Measurements from ENCODE around the gene LIMCH1.
"Not testable (repeated sequence)": the region's sequence is repeated elsewhere in the genome, so short reads cannot be mapped to it uniquely, and the experiment has no call there.

LIMCH1 gene

GRCh38 chr4:41692717-41693345, 154.9 kb downstream of the LIMCH1 start:
- peak; percentile 29 for DNase-seq

DNA sequence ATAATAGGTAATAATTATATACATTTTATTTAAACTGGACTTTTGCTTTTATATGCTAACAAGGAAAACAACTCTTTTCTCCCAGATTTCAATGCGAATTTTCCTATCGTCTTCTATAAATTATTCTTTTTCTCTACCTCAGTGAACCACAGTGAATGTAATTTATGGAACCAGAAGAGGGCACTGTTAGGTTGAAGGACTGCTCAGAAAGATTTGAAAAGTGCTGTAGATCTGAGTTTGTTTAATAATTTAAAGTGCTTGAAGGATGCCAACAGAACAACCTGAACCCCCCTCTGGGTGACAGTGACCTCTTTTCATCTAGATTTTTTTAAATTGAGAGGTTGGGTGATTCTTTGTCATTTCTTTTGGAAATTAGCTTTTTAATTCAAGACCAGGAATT, 155.7 kb downstream of the LIMCH1 start:
- no peak for DNase-seq

DNA sequence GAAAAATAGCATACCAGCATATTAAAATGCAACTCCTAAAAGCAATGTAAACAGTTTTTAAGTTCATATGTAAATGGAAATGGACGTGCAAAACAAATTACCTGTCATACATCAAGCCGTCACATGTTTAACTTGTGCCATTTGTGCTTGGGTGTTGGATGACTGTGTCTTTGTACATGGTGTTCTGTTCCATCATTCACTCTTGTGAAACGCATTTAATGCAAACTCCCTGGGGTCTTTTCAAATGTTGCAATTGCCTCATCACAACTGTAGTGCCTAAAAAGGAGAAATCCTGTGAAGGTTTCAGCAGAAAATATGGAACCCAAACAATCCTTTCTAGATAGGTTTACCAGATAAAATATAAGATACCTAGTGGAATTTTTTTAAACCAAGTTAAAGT, 158.2 kb downstream of the LIMCH1 start:
- no peak for DNase-seq

GRCh38 chr4:41696763-41697162, 158.8 kb downstream of the LIMCH1 start:
- no peak for DNase-seq

GRCh38 chr4:41701983-41702382, 164.0 kb downstream of the LIMCH1 start:
- no peak for DNase-seq

GRCh38 chr4:41702770-41703169, 164.8 kb downstream of the LIMCH1 start:
- DNase-seq, result no peak

DNA sequence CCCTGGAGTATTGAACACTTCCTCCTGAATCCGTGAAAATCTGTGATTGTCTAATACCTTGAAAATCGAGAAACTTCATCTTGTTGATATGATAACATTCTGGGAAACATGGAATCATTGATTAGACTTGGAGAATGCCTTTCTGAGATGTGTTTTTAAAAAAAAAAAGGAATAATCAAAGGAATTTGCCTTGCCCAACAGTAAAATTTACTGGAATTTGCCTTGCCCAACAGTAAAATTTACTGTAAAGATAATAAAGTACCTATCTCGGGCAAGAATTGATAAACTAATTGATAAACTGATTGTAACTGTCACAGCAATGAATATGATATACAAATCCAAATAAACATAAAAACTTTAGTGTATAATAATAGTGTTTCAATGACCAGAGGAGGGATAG, 165.8 kb downstream of the LIMCH1 start:
- DNase-seq, result no peak

DNA sequence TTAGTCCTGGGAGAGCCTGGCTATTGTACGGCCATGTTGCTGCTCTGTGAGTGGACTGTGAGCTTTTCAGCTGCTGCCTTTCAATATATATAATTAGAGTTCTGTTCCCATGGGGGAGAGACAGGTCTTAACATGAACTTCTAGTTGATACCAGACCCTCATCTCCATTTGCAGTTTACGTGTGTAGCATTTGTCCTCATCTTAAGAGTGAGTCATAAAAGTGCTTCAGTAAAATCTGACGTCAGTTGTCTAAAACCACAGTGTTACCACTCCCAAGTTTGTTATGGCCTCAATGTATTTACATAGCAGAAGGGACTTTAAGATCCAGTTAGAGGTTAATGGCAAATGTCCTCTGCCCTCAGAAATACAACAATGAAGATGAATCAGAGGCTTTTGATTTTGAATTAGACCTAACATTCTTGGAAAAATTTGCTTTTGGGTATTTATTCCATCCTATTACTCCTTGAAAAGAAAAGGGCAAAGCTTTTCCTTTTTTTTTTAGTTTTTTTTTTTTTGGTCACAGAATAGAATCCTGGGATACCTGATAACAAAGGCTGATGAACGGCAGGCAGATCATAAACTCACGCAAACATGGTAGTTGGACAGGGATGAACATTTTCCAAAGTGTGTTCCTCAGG, 172.0 kb downstream of the LIMCH1 start:
- no peak for DNase-seq

DNA sequence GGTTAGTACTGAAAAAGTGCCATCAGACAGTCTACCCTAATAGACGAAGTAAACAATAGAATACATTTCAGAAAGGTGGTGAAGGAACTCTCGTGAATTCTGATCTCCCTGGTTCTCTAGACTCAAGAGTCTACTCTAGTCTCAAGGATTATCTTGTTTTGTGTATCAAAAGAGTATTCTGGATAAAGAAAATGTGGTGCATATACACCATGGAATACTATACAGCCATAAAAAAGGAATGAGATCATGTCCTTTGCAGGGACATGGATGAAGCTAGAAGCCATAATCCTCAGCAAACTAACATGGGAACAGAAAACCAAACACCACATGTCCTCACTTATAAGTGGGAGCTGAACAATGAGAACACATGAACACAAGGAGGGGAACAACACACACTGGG, 173.7 kb downstream of the LIMCH1 start:
- DNase-seq, result not testable (repeated sequence)

- DNase-seq, result no peak
These were observed 174.5 kb downstream of the LIMCH1 start for GRCh38 chr4:41712425-41712824.

DNA sequence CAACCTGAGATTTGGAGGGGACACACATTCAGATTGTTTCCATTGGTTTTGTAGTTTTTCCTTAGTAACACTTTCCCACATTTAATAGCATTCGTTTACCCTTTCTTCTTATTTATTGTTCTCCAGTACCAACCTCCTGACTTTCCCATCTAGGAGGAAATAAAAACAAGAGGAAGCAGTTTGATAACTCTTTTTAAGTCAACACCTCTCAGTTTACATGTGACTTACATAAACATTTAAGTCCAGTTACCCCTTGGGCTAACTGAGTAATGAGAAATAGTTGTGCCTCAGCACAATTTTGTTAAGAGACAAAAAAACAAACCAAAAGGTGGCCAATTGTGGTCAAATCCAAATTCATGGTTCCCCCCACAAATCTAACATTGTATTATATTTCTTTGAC, 175.8 kb downstream of the LIMCH1 start:
- DNase-seq, result no peak

DNA sequence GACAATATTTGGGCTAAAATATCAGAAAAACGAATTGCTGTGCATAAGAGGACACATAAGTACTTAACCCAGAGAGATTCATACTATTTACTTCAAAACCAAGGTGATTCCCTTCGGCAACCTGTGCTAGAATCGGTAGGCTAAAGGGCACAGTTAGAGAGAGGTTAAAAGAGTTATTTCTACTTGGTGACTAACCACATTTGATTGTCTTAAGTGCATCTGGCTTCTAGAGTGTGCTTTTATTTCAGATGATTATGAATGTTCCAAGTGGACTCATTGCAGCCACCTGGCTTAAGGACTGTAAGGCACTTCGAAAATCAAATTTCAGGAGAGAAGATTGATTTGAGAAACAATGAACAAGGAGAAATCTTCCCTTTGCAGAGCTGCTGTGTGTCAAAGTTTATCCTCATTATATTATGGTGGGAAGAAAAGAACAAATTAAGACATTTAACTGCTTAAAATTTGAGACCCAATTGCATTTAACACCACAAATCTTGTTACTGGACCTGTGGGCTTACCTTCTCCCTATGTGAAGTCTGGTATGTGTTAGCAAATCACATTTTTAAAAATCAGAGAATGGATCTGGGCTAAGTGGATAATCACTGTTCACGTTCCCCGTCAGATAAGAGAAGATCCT, 176.5 kb downstream of the LIMCH1 start:
- no peak for DNase-seq

- no peak for DNase-seq
These were observed 177.2 kb downstream of the LIMCH1 start for GRCh38 chr4:41715155-41715554.

- no peak for DNase-seq
These were observed 180.9 kb downstream of the LIMCH1 start for GRCh38 chr4:41718907-41719306.

DNA sequence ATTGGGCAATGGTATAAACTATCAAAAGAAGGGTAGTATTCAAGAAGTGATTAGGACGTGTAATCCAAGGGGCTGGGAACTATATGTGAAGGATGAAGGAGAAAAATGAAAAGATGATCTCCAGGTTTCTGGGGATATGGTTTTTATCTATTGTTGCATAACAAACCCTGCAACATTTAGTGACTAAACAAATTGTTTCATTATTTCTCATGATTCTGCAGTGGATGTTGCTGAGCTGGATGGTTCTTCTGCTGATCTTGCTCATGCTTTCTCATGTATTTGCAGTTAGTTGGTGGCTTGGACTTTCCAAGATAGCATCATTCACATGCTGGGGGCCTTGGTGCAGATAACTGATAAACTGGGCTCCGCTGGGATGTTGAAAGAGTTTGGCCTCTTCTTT, 181.5 kb downstream of the LIMCH1 start:
- no peak for DNase-seq

DNA sequence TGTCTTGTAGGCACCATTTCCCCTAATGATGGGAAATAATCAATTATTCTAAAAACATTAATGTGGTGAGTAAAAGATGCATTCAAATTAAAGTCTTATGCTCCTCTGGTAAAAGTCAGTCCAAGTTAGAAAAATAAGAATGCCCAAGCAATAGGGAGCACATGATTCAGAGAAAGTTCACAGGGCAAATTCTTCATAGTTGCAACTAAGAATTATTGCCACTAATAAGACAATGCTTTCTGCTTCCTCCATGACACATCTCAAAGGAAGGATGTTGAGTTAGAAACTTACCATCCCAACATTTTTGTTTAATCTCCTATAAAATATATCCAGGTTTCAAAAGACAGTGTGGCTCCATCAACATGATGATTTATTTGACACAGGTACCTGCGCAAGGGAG, 184.2 kb downstream of the LIMCH1 start:
- DNase-seq, result no peak

- DNase-seq, result no peak
These were observed 185.3 kb downstream of the LIMCH1 start for GRCh38 chr4:41723286-41723685.

GRCh38 chr4:41725254-41725653, 187.3 kb downstream of the LIMCH1 start:
- no peak for DNase-seq

DNA sequence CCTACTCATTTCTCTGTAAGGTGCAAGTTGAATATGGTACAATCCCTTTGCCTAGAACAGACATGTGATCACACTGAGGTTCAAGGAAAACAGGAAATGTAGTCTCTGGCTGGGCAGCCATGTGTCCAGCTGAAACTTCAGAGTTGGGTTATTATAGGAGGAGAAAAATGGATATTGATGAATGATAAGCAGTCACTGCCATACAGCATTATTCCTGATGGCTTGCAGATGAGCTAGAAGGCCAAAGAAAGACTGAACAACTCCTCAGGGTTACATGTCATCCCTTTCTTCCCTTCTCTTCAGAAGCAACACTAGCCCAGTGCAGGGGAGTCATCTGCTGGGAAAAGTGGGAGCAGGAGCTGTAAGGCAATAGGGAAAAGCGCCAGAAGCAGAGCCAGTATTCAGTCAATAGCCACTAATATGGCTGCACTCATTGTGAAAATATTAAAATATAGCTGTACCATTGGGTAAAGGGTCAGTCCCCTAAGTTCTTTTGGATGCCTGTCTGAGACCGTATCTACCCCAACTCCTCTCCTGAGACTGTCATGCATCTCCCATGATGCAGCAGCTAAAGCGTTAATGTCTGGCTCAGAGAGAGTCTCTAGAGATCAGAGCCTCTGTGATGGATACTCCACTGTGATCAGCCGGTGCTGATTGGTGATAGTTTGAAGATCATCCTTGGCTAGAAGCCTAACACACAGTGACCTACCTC, 190.1 kb downstream of the LIMCH1 start:
- no peak for DNase-seq

GRCh38 chr4:41728573-41728913, 190.6 kb downstream of the LIMCH1 start:
- DNase-seq, result no peak

- DNase-seq, result no peak
These were observed 193.7 kb downstream of the LIMCH1 start for GRCh38 chr4:41731569-41732126.

DNA sequence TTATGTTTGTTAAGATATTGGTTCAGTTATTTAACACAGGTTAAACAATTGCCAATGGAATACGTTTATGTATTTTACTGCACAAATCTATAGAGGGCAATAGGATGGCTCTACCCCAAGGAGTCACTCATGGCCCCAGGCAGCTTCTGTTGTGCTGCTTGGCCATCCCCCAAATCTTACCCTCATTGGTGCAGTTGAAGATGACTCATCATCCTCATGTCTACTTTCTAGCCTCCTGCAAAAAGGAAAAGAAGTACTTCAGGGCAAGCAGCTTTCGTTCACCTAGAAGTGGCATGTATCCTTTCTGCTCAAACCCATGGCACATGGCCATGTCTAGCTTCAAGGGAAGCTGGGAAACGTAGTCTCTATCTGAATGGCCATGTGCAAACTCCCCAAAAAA, 196.4 kb downstream of the LIMCH1 start:
- DNase-seq, result no peak

DNA sequence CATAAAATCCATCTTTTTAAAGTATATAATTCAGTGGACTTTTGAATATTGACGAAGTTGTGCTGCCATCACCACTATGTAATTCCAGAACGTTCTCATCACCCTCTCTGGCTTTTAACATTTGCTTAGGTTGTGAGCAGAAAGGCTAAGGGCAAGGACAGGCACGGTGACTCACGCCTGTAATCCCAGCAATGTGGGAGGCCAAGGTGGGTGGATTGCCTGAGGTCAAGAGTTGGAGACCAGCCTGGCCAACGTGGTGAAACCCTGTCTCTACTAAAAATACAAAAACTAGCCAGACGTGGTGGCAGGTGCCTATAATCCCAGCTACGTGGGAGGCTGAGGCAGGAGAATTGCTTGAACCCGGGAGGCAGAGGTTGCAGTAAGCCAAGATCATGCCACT, 199.5 kb downstream of the LIMCH1 start:
- DNase-seq, result not testable (repeated sequence)

DNA sequence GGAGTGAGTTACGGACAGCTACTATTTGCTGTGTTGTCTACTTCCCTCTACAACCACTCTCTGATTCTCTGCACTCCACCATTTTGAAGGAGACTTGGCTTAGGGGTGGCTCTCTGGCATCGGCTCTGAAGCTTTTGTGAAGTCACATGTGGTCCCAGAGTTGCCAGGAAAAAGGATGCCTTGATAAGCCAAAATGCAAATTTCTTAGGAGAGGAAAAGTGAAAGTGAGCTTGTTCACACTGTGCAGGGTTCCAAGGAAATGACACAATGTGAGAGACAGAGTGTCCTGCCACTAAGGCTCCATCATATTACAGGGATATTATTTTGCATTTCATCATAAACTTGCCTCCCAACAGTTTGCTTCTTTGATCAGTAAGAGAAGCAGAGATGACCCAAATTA, 203.4 kb downstream of the LIMCH1 start:
- no peak for DNase-seq
